ENCODE measurements around the gene IRAG1.

The IRAG1 gene

GRCh38 chr11:10693509-10694081, at the start of gene IRAG1:
IRAG1 (minus strand) TSS chr11:10693755; CDS start chr11:10693602, 153 bp downstream.
- no peak for DNase-seq

DNA sequence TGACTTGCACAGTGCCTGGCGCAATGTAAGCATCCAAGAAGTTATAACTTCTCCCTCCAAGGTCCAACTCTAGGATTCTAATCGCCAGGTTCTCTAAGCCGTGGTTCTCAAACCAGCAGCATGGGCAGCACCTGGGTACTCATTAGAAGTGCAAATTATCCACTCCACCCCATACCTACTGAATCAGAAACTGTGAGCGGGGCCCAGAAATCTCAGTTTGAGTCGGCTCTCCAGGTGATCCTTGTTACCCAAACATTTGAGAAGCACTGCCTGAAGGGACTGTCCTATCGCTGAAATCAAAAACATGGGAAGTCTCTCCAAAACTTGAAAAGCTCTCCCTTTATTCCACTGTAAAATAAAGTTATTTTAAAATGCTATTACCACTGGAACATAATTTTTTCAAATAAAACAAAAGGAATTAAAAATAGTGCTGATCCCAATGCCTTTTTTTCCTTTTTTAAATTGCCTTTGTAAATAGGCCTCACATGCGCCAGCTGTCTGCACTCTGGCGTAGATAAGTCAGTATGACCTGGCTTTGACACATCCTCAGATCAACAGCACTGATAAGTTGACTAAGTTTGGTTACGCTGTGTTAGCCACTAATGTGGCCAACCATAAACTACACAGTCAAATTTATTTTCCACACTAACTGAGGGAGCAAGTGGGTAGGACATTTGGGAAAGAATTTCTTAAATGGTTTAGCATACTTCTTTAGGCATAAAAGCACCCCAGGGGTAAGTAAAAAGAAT, 49.1 kb upstream of the IRAG1 start:
- DNase-seq: peak; percentile 27

DNA sequence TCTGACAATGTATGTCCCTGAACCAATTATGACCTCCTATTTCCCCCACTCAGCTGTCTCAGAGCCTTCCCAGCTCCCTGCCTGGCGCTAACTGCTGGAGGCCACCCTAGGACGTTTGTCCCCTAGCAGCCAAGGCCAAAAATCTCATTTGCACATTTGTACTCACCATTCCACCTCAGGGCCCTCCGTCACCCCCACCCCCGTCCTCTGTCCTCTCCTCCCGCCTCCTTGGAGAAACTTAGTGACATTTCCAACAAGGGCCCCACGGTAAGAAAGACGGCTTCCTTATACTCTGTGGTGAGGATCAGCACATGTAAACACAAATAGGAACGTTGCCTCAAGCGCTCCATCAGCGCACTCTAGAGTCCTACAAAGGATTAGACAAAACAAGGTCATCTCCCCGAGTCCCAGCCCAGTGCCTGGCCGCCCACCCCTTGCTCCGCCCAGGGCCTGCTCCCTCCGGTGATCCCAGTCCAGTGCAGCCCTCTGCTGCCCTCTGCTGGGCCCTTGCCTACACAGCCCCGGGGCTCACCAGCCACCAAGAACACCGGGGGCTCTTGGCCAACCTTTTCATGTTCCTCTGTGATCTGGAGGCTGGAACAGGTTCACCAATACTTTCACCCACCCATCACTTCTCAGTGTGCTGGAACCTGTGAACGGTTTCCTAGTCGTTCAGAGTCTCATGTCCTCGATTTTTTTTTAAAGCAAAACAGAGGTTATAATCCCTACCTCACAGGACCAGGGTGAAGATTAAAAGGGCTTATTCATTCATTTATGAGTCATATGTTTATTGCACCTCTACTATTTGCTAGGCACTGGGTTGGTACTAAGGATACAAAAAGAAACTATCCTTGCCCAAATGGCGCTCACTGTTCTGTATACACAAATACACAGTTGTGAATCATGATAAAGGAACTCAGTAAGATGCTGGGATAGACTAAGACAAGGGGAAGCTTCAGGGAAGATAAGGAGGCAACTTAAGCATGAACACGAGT, 42.2 kb upstream of the IRAG1 start:
- DNase-seq: peak; percentile 91

- no peak for DNase-seq
Observed at GRCh38 chr11:10731064-10731680, 37.6 kb upstream of the IRAG1 start.

GRCh38 chr11:10730151-10730550, 36.6 kb upstream of the IRAG1 start:
- no peak for DNase-seq

DNA sequence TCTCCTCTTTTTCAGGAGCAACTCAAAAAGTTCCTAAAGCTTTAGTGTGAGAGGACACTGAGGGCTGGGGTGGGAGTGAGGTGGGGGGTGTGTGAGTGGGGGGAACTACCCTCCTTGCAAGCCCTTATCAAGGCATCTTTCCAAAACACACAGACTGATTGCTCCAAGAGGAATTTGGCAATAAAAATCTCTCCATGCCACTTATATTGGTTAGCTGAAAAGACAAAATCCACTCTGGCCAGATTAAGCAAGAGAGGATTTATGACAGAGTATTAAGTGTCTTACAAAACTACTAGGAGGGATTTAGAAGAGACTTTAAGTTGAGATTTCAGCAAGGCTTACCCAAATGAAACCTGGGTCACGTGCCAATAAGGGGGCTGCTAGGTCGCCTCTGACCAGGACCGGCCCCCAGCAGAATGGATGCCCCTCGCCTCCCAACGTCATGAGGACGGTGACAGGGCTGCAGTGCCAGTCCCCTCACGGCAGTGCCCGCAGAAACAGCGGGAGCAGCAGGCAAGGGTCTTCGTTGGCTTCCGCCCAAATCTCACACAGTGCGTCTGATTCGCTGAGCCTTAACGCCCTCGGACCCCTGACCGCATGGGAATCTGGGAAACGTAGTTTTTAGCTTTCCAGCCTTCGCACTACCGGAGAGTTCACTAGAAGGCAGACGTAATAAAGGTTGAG, 35.4 kb upstream of the IRAG1 start:
- DNase-seq: no peak

DNA sequence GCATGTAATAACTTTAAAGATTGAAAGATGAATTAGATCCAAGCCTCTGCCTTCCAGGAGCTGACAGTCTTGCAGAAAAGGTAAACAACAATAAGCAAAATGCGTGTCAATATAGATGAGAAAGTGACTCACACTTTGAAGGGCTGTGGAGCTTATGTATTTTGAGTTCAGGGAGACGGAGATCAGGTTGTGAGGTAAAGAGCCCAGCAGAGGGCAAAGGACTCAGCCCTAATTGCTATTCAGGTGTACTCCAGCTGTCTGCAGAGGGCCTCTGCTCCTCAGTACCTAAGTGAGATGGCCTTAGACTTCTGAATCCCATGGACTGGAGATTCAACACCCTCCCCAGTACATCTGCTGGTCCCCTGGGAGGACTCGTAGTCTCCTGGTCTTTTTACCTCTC, 34.6 kb upstream of the IRAG1 start:
- DNase-seq: no peak

GRCh38 chr11:10727146-10727851, 33.7 kb upstream of the IRAG1 start:
- no peak for DNase-seq

DNA sequence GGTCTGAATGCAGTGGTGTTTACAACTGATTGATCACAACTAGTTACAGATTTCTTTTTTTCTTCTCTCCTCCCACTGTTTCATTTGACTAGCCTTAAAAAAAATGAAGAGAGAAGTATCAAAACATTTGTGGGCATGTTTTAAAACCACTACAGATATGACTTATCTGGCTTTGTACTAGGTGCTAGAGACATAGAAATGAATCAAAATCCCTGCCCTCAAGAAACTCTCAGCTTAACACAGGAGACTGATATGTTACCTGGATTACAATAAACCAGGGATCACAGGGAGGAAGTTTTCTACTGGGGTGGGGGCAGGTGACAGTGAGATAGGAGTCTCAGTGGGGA, 32.3 kb upstream of the IRAG1 start:
- no peak for DNase-seq

- peak; percentile 34 for DNase-seq
Observed at GRCh38 chr11:10725114-10725906, 31.8 kb upstream of the IRAG1 start.

DNA sequence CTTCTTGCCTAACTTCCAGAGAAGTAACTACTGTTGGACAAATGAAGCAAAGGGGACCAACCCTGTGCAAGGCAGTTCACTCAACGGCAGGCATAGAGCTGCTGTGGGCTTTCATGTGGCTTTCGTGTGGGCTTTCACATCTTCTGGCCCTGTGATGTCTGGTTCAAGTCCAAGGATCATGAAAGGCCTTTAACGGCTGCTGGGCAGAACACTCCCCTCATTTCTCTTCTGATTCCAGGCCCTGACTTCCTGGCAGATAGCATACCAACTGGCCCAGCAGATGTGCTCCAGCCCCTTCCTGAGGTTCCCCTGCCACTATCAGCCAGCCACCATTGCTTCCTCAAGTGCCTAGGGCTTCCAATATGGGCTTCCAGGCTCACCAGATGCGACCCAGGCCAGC, 28.8 kb upstream of the IRAG1 start:
- DNase-seq: no peak

DNA sequence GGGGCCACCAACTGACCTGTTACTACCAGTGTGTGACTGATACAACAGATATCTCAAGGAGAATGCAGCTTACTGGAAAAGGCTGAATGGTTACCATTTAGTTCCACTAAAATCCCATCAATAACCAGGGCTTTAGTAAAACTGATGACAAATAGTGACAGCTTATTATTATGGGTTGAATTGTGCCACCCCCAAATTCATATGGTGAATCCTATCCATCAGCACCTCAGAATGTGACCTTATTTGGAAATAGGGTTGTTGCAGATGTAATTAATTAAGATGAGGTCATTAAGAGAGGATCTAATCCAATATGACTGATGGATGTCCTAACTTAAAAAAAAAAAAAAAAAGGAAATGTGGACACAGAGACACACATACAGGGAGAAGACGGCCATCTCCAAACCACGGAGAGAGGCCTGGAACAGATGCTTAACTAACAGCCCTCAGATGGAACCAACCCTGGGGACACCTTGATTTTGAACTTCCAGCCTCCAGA, 27.4 kb upstream of the IRAG1 start:
- DNase-seq: no peak

- DNase-seq: no peak
Observed at GRCh38 chr11:10719616-10720015, 26.1 kb upstream of the IRAG1 start.

GRCh38 chr11:10716543-10717259, 23.1 kb upstream of the IRAG1 start:
- no peak for DNase-seq

- no peak for DNase-seq
Observed at GRCh38 chr11:10716122-10716521, 22.6 kb upstream of the IRAG1 start.

DNA sequence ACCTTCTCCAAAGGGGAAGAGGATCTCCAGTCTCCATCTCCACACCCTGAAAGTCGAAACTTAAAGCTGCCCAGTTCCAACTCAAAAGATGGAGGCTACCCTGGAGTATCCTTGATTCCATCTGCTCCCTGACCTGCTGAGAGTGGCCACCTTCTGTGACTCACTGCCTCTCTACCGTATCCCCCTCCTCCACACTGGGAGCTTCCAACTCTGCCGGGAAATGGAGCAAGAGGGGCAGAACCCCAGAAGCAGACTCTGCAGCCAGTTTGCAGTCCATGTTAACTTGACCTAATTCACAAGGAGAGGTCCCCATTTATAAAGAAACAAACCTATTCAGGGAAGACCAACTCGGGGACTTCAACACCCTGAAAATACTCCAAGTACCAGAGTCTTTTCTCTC, 22.0 kb upstream of the IRAG1 start:
- DNase-seq: no peak

DNA sequence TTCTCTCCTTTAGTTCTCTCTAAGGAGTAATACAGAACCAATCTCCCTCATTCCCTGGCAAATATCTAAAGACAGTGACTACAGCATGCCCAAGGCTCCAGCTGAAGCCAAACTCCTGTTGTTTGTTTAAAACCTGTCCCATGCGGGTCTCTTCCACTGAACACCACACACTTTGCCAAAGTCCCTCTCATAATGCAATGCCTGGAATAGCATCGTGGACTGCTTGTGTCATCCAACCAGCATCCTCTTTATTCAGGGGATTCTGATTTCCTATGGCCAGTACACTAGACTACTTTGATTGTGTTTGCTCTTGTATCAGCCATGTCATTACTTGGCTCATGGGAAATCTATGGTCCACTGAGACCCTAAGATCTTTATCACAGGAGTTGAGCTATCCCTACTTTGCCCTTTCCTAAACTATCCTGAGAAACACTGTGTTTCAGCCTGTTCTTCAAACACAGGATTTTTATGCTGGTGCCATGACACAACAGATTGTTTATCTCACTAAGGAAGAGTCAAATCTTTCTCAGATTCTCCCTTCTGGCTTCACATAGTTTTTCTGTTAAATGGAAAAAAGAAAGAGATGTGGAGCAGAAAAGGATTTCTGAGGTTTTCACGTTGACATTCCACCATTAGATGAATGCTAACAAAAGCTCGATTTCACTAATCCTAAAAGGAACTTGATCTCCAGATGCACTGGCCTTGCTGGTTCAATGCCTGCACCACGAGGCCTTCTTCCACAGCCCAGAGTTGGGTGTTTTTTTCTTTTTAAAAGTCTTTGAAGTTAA, 15.9 kb upstream of the IRAG1 start:
- DNase-seq: no peak

DNA sequence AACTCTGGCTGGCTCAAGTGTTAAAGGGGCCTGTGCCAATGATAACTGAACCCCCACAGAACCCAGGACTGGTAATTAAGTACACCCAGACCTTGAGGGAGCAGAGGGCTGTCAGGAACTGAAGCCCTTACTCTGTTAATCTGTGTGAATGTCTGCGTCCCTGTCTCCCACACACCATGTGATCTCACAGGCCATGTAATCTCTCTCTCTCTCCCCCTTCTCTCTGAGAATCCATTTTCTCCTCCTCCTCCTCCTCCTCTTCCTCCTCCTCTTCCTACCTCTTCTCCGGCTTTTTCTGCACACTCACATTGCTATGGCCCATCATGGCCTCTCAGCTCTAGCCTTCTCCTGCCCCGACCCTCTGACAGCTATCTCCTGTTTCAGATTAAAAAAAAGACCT, 14.6 kb upstream of the IRAG1 start:
- DNase-seq: no peak

- DNase-seq: no peak
Observed at GRCh38 chr11:10701982-10702381, 8.4 kb upstream of the IRAG1 start.

Measured in stimulated activated CD4-positive, alpha-beta T cell treated with anti-CD3 and anti-CD28 coated beads, Interleukin-4, amount 100 ng/mL, for 24 hours (primary cell).